ENCODE results near the gene CD300H.
"Not testable (repeated sequence)": the region's sequence is repeated elsewhere in the genome, so short reads cannot be mapped to it uniquely, and the experiment has no call there.

Gene CD300H

GRCh38 chr17:74525465-74525725 is 41.9 kb downstream of the CD300H start:
- DNase-seq = no peak

GRCh38 chr17:74524653-74525464 is 42.5 kb downstream of the CD300H start:
- DNase-seq = no peak

GRCh38 chr17:74523308-74523707 is 44.0 kb downstream of the CD300H start:
- DNase-seq = no peak

GRCh38 chr17:74522381-74523105 is 44.8 kb downstream of the CD300H start:
- no peak for DNase-seq

- DNase-seq = no peak
These were observed 45.6 kb downstream of the CD300H start for GRCh38 chr17:74521701-74522201.

- DNase-seq = no peak
These were observed 46.4 kb downstream of the CD300H start for GRCh38 chr17:74520790-74521480.

GRCh38 chr17:74520016-74520434 is 47.3 kb downstream of the CD300H start:
- DNase-seq = no peak

GRCh38 chr17:74518413-74518981 is 48.8 kb downstream of the CD300H start:
- DNase-seq = not testable (repeated sequence)

GRCh38 chr17:74516561-74517328 is 50.6 kb downstream of the CD300H start:
- no peak for DNase-seq

- DNase-seq = no peak
These were observed 51.4 kb downstream of the CD300H start for GRCh38 chr17:74515941-74516340.

GRCh38 chr17:74514632-74515334 is 52.5 kb downstream of the CD300H start:
- no peak for DNase-seq

GRCh38 chr17:74513987-74514631 is 53.2 kb downstream of the CD300H start:
- DNase-seq = peak; percentile 36

- DNase-seq = no peak
These were observed 54.7 kb downstream of the CD300H start for GRCh38 chr17:74512624-74513091.

- DNase-seq = no peak
These were observed 55.3 kb downstream of the CD300H start for GRCh38 chr17:74512036-74512435.
